GM12865 (cell line): Measurements from ENCODE around the gene PLEKHG4.

Experiments used
- DNase-seq: peaks from one replicate; pipeline ENCODE4 v3.0.0; 2010; ENCODE audit warnings: low read depth
- H3K4me3 ChIP-seq: 2 replicates; pipeline ENCODE4 v1.5.1; 2011; ENCODE audit warnings: mild to moderate bottlenecking, low read depth, low read length, control low read depth
- TF ChIP-seq, protein P1 (sequence below): IDR thresholded peaks from 2 replicates; pipeline ENCODE4 v1.5.1; 2011; ENCODE audit warnings: low read length, control low read depth, low read depth, inconsistent platforms; ENCODE audit not compliant: insufficient read depth; ENCODE audit errors: missing control alignments

Gene PLEKHG4

GRCh38 chr16:67302076-67302475 lies 22.7 kb downstream of the PLEKHG4 start:
- H3K4me3 ChIP-seq = no peak overlapping the region
- TF ChIP-seq, protein P1, sequence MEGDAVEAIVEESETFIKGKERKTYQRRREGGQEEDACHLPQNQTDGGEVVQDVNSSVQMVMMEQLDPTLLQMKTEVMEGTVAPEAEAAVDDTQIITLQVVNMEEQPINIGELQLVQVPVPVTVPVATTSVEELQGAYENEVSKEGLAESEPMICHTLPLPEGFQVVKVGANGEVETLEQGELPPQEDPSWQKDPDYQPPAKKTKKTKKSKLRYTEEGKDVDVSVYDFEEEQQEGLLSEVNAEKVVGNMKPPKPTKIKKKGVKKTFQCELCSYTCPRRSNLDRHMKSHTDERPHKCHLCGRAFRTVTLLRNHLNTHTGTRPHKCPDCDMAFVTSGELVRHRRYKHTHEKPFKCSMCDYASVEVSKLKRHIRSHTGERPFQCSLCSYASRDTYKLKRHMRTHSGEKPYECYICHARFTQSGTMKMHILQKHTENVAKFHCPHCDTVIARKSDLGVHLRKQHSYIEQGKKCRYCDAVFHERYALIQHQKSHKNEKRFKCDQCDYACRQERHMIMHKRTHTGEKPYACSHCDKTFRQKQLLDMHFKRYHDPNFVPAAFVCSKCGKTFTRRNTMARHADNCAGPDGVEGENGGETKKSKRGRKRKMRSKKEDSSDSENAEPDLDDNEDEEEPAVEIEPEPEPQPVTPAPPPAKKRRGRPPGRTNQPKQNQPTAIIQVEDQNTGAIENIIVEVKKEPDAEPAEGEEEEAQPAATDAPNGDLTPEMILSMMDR = no peak
- DNase-seq = no peak

GRCh38 chr16:67302970-67303369 lies 23.6 kb downstream of the PLEKHG4 start:
- no peak for DNase-seq
- TF ChIP-seq, protein P1 = no peak
- H3K4me3 ChIP-seq = no peak overlapping the region

DNA sequence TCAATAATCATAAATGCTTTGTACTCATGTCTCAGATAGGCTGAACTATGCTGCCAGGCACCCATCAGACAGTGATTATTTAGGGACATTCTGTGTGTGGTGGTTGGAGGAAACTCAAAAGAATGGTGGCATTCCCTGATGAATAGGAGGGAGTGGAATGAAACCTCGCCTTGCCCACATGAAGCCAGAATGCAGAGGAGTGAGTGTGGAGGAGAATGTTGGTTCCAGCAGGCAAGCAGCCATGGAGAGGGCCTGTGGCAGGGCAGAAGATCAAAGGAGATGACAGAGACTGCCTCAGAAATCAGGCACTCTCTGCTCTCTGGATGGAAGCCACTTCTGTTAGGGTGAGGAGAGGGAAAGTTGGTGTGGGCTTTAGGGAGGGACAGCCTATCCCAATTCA lies 24.7 kb downstream of the PLEKHG4 start:
- TF ChIP-seq, protein P1 = no peak
- no peak for DNase-seq
- H3K4me3 ChIP-seq = no peak overlapping the region

DNA sequence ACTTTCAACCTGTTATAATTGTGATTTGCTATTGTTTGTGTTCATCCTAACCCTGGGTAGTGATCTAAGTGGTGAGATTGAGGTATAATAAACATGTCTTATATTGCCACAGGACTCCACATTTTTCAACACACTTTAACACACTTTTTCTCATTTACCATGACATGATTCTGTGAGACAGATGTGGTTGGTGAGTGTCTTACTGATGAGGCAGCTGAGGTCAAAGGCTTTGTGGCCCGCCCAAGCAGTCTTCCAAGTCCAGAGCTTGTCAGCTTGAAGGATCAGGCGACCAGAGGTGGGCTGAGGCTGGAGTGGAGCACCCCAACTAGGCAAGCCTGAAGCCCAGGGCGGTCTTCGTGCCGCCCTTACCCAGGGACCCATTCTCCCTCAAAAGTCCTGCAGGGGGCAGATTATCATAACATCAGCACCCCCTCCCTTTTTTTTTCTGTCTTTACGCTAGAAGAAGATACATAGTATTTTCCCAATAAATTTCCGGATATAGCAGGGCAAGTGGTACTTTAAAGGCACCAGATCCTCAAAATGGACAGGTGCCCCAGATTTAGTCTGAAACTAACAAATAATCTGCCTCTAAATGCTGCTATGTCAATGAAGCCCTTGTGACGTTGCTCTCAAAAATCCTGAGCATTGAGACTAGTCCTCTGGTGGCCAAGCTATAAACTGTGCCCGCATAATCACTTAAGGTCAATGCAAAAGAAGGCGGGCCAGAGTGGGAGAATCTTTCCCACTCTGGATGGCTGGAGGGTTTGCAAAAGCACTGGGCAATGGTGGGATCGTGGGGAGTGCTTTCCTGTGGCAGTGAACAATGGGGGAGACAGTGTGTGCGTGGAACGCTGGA lies 26.1 kb downstream of the PLEKHG4 start:
- DNase-seq = no peak
- TF ChIP-seq, protein P1 = no peak
- H3K4me3 ChIP-seq = no peak overlapping the region

DNA sequence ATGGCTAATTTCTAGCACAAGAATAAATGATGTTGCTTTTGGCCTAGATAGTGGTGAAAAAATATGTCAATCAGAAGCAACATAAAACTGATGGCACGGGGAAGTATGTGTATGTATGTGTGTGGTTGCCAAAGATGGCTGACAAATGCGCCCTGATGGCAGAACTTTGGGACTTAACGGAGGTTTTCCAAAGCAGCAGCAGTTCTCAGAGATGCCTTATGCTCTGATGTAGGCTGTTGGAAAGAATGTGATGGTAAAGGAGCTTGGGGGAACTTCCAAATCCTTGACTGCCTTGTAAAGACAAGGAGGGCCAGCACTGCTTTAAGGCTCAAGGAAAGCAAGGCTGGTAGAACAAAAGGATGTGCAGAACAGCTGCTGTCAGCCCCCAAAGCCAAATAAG lies 31.2 kb downstream of the PLEKHG4 start:
- TF ChIP-seq, protein P1 = no peak
- no peak overlapping the region for H3K4me3 ChIP-seq
- no peak for DNase-seq

GRCh38 chr16:67311607-67312488 lies 32.5 kb downstream of the PLEKHG4 start:
- TF ChIP-seq, protein P1 = no peak
- H3K4me3 ChIP-seq = no peak overlapping the region
- DNase-seq = peak; percentile 93
